Cardiac fibroblast (primary cell): ENCODE data around the gene C5AR1.
A peak's percentile ranks its signal among the peaks of the same experiment; 100 is the strongest.
"Not testable (repeated sequence)": the region's sequence is repeated elsewhere in the genome, so short reads cannot be mapped to it uniquely, and the experiment has no call there.

Experiments
- DNase-seq, 2 donors: peaks; one replicate each; pipeline versions ENCODE4 v3.0.0 to v3.0.0-alpha.2; 2010; ENCODE audit warnings: low read depth in 2 of 2
- H3K4me3 ChIP-seq, 2 donors: replicated peaks in 1 of 2; 1 replicate in 1 of 2; 2 replicates in 1 of 2; pipeline ENCODE4 v1.5.1; 2011; ENCODE audit warnings: low read depth in 2 of 2, low read length in 2 of 2, mild to moderate bottlenecking in 2 of 2, moderate library complexity in 1 of 2
- CTCF ChIP-seq: IDR thresholded peaks from one replicate; pipeline ENCODE4 v1.5.1; 2011; ENCODE audit warnings: low read depth, mild to moderate bottlenecking, low read length, inconsistent platforms

Gene C5AR1

GRCh38 chr19:47296036-47296435 is 13.6 kb upstream of the C5AR1 start:
- peak; percentile 84 to 89 for DNase-seq
- no peak overlapping the region for H3K4me3 ChIP-seq
- peak; percentile 74 for TF ChIP-seq CTCF

GRCh38 chr19:47300867-47301266 is 8.8 kb upstream of the C5AR1 start:
- not testable (repeated sequence) for DNase-seq, H3K4me3 ChIP-seq

GRCh38 chr19:47302249-47302648 is 7.4 kb upstream of the C5AR1 start:
- DNase-seq = no peak
- TF ChIP-seq CTCF = no peak
- no peak overlapping the region for H3K4me3 ChIP-seq

- TF ChIP-seq CTCF = no peak
- no peak for DNase-seq
- H3K4me3 ChIP-seq = no peak overlapping the region
These were observed 5.7 kb upstream of the C5AR1 start for GRCh38 chr19:47303966-47304365.

- peak; percentile 79 to 96 for DNase-seq
- H3K4me3 ChIP-seq = no peak overlapping the region
- peak; percentile 98 for TF ChIP-seq CTCF
These were observed 4.3 kb upstream of the C5AR1 start for GRCh38 chr19:47305309-47305751.

- TF ChIP-seq CTCF = no peak
- no peak for DNase-seq
- H3K4me3 ChIP-seq = no peak overlapping the region
These were observed 3.4 kb upstream of the C5AR1 start for GRCh38 chr19:47306303-47306702.

GRCh38 chr19:47309038-47309437 is 623 bp upstream of the C5AR1 start:
- H3K4me3 ChIP-seq = no peak overlapping the region
- peak; percentile 56 to 69 for DNase-seq
- TF ChIP-seq CTCF = no peak

- no peak for DNase-seq
- no peak overlapping the region for H3K4me3 ChIP-seq
- TF ChIP-seq CTCF = no peak
These were observed 662 bp downstream of the C5AR1 start for GRCh38 chr19:47310323-47310722.
